GM18499 (cell line): ENCODE measurements around the gene FAM120AOS.

Experiments used
- ATAC-seq: cut with Tn5 transposase; IDR thresholded peaks from one replicate; pipeline ENCODE4 v1.9.1; 2021; ENCODE audit warnings: moderate number of reproducible peaks; ENCODE audit not compliant: insufficient read depth, unreplicated experiment

FAM120AOS gene

DNA sequence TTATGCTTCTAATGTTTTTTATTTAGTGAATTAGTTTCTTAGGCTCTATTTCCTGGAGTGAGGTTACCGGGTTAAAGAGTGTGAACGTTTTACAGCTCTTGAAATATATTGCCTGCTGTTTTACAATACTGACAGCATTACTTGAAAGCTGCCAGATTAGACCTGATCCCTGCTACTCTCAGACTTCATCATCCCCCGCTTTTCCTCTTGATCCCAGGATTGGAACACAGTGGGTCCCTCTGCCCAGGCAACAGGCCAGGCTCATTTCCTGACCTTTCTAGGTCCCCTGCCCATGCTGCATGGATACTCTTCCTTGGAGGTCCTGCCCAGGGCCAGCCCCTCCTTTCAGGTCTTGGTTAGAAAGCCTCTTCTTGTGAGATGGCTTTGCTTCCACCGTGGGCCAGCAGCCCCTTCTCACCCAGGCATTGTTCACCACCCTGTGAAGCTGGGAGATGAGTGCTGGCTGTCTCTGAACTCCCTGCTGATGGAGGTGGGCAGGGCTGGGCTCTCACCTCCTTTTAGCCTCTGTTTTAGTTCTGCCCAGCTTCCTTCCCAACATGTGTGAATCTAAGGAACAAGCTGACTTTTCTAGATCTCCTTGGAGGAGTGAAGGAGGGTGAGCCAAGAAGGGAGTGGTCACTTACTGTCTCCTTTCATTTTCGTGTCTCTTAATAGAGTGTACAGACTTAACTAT, 15.5 kb upstream of the FAM120AOS start:
- no peak for ATAC-seq

DNA sequence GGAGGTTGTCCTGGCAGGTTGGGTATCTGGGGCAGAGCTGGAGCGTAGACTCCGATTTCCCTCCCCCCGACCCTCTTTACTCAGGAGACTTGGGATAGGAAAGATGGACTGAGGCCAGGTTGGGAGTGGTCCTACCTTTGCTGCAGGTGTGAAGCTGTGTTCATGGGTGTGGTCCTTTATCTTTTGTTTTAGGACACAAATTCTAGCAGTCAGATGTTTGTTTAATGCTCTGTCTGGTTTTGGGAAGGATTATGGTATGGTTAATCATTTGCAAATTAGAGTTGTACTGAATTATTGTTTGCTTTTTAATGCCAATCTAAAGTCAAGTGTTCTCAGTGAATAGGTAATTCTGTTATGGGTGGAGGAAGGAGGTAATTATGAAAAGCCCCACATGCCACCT, 14.1 kb upstream of the FAM120AOS start:
- ATAC-seq = no peak

DNA sequence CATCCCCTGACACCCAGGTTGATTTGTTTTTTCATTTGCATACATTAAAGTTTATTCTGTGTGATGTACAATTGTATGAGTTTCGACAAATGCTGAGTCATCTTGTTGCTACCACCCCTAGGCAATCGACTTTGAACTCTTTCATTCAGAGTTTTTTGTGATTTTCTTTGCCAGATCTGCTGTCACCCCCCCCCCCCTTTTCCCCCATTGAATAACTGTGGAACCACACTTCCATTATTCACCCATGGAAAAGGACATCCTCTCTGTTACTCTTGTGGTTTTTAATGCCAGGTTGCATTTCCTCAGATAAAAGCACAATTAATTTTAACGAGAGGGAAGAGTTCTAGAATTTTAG, 13.7 kb upstream of the FAM120AOS start:
- ATAC-seq = no peak

DNA sequence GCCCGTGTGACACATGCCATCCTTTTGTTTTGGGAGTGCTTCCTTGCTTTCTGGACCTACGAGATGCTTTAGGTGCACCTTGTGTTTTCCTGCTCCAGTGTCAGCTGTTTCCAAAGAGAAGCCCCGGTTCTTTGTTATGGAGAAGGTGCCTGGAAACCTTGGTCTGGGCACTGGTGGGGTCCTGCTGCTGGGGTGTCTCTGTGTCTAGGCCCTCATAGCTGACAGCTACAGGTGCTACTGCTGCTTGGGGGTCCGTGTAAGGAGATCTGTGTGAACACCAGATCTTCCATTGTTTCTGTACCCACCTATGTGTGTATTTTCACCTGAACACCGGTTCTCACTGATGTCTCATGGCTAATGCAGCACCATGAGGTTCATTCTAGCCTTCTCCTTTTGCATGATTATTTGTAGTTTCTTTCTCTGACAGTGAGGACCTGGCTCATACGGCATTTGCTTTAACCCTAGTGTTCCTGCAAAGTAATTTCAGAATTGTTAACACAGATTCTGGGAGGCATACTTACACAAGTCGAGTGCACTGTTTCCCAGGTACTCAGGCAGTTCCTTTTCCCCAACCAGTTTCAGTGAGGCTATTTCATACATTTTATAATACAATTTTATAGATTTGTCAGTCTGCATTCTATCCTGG, 13.2 kb upstream of the FAM120AOS start:
- no peak for ATAC-seq

DNA sequence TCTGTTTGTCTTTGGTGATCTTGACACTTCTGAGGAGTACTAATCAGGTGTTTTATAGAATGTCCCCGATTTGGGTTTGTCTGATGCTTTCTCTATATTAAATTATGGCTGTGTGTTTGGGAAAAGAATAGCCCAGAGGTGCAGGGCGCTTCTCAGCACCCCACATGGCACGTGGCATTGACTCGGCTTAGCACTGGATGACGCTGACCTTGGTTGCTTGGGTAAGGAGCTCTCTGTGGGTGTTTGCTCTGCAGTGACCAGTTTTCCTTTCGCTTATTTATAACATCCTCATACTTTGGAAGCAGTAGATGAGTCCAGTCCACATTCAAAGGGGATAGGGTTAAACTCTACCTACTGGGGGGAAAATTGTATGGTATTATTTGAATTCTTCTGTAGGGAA, 12.5 kb upstream of the FAM120AOS start:
- ATAC-seq = no peak

DNA sequence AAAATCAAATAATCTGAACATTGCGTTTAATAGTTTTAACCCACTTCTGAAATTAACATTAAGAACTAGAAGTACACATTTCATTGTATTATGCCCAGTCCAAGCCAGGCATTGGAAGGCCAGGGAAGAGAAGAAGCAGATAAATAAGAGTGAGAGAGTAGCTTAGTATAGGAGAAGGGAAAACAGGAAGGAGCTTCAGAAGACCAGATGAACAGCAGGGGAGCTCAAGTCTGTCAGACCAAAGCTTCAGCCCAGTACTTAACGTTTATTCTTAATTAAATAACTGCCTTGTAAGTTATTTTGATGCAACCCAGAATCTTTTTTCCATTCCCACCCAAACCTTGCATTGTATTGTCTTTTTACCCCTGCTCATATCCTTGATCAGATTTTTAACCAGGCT, 11.5 kb upstream of the FAM120AOS start:
- no peak for ATAC-seq

DNA sequence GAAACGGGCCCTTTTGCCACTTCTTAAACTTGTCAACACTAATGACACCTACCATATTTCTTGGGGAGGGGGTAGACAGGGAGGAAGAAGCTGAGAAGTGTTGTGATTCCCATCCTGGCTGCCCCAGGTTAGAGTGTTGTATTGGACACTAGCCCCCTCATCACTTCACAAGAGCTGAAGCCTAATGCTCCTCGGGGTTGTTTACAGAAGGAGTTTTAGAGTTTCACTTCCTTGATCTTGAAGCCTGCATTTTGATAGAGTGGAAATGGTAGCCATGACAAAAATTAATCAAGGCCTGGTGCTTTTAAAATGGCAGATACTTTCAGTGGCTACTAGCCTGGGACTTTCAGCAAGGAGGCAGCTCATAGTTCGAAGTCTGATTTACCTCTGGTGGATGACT, 11.0 kb upstream of the FAM120AOS start:
- ATAC-seq = no peak

DNA sequence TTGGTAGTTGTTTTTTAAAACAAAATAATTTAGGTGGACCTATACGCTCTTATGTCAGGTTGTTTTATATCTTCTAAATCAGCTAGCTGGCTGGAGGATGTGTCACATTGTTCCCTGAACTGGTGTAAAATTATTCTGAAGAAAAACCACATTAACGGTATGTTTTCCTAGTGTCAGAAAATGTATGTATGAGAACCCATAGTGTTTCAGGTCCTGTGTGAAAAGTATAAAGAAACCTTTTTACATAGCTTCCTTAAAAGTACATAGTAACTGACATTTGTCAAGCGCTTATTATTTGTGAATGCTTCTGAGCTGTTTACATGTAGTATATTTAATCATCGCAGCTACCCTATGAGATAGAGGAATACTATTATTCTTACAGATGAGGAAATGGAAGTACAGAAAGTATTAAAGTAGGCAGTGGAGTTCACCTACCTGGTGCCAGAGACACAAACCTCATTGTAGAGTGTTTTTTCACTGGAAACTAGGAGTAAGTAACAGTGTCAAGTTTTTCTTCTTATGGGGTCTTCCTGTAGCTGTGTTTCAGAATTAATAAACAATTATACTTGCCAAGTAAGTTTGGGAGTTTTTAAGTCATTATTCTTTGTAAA, 10.4 kb upstream of the FAM120AOS start:
- no peak for ATAC-seq

DNA sequence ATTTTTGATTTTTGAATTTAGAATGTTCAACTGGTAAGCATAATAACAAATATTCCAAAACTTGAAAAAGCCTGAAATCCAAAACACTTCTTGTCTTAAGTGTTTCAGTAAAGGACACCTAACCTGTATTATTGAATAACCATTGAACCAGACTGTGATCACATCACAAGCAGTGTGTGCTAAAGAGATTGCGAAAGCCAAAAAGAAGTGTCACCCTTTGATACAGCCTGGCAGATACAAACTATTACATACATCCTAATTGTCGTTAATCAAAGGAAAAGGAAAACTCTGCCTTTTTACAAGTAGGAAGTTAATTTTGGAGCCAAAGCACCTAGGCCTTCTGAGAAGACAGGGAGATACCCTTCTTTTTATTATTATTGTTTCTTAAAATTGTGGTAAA, 8.4 kb upstream of the FAM120AOS start:
- ATAC-seq = no peak

DNA sequence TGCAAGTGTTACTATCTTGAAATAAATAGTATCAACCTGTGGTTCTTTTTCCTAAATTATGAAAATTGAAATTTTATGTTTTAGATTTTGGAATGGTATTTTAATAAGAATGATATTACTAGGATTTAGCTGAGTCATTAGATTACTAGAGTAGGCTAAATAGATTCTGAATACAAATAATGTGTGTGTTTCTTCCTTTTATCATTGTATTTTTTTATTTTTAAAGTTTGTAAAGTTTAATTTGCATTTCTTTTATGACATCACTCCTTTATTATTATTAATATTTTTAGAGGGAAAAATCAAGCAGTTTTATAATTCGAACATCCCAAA, 8.0 kb upstream of the FAM120AOS start:
- ATAC-seq = no peak

DNA sequence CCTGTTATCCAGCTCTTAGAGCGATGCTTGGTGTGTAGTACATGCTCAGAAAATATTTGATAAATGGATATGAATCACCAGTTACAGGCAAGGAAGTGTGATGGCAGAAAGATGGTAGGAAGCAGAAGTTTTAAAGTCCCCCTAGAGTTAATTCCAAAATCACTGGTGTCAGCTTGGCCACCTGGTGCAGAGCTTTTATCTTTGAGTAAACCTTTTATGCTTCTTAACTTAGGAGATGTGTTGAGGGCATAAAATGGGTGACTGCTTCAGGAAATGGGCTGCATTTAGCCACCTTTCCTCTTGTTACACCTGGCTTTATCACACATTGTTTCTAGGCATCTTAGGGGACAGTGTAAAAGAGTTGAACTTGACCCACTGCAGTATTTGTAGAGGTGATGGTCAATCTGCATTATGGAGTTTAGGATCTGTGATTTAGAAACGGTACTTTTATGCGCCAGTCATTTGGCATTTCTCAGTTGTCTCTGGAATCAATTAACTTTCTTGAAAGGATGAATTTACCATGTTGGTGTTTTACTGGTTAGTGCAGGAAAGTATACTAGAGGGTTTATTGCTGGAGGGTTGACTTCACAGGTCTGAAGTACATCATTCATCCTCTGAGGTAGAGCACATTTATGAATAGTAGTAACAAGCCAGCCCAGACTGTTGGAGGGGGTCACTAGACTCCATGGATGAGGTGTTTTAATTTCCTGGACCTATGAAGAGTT, 7.5 kb upstream of the FAM120AOS start:
- ATAC-seq = no peak

DNA sequence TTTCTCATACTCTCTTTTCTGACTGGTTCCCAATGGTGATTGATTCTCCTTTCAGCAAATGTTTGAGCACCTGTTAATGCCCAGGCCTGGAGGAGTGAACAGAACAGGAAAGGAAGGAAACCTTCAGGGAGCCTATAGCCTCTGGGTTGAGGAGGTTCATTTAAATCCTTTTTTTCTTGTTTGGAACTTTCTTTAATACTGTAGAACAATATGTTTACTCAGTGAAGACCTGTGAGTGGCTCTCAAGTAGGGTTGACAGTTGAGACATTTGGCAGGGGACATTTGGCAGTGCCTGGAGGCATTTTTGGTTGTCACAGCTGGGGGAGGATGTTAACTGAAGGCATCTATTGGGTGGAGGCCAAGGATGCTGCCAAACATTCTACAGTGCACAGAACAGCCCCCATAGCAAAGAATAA, 6.1 kb upstream of the FAM120AOS start:
- ATAC-seq = no peak

DNA sequence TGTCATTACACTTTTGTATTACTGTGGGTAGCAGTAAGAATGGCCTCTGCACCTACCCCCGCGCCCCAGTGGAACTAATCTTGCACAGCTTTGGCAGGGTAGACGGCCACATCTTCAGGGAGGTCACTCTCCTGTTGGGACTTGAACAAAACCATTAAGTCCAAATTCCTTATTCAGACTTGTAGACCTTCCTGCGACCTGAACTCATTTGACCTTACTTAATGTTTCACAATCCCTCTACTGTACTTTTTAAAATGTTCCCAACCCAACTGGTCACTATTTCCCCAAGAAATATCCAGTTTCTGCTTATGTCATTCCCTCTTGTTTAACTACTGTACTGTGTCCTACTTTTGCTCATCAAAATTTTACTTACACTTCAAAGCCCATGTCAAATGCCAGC, 5.3 kb upstream of the FAM120AOS start:
- ATAC-seq = no peak

DNA sequence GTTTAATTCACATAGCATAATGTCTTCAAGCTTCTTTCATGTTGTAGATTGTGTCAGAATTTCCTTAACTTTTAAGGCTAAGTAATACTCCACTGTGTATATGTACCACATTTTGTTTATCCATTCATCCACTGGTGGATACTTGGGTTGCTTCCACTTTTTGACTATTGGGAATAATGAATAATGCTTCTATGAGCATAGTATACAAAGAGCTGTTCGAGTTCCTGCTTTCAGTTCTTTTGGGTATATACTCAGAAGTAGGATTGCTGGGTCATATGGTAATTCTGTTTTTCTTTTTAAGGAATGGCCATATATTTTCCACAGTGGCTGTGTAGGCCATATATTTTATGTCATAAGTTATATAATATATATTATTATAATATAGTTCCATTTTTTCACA, 3.6 kb upstream of the FAM120AOS start:
- ATAC-seq = no peak

DNA sequence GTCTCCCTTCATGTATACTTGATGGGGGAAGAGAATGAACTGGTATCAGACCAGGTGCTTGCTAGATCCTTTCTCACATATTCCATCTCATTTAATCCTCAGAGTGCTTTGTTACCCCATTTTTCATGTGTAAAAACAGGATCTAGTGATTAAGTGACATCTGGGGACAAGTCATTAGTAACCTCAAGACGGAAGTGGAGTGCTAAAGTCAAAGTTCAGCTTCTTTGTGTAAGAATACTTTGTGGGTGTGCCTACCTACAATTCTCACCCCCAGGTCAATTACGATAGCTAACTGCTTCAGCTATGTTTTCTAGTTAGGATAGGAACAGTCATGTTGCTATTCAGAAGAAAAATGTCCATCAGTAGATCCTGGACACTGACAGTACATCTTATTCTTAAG, 3.1 kb upstream of the FAM120AOS start:
- no peak for ATAC-seq

DNA sequence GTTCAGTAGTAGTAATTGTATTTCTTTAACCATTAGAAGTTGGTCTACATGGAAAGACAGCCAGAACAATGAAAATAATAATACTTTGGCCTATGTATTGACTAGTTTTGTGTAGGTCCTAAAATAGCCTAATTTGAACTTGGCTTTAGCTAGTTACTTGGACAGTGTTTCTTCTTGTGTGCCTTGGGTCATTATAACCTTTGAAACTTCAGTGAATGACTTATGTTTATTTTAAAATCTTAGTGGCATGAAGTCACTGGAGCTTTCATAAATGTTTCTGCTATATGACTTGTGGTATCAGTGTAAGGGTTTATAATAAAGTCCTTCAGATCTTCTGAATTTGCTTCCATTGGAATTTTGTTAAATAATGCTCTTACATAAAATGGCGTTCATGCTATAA, 2.6 kb upstream of the FAM120AOS start:
- no peak for ATAC-seq

DNA sequence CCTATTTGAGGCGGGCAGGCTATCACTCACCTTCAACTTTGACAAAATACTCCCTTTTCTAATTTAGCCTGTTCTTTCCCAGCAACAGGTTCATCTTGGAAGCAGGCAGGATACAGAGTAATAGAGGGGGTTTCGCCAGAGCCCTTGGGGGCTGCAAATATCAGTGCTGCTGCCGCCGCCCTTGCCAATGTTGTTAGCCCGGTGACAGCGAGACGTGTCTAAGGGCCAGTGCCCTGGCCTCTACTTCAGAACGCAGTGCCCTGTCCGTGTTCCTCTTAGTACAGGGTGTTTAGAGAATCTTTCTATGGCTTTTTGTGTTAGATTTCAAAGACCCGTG, 703 bp downstream of the FAM120AOS start:
- no peak for ATAC-seq

DNA sequence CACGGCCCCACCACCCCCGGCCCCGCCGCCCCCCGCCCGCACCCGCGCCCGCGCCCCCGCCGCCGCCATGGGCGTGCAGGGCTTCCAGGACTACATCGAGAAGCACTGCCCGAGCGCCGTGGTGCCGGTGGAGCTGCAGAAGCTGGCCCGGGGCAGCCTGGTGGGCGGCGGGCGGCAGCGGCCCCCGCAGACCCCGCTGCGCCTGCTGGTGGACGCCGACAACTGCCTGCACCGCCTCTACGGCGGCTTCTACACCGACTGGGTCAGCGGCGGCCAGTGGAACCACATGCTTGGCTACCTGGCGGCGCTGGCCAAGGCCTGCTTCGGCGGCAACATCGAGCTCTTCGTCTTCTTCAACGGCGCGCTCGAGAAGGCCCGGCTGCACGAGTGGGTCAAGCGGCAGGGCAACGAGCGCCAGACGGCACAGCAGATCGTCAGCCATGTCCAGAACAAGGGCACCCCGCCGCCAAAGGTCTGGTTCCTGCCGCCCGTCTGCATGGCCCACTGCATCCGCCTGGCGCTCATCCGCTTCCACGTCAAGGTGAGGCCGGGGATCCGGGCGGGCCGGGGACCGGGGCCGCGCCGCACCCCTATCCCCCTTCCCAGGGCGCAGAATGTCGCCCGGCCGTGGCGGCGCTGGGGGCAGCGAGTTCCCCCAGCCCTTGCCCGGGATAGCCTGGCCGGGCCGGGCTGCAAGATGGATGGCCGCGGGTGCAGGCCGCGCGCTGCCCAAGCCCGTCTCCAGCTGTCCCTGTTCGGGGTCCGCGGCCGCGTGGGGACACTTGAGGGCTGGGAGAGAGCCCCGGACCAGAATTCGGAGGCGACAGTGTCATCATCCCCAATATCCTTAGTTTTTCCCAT, 1.3 kb downstream of the FAM120AOS start:
- ATAC-seq = no peak

DNA sequence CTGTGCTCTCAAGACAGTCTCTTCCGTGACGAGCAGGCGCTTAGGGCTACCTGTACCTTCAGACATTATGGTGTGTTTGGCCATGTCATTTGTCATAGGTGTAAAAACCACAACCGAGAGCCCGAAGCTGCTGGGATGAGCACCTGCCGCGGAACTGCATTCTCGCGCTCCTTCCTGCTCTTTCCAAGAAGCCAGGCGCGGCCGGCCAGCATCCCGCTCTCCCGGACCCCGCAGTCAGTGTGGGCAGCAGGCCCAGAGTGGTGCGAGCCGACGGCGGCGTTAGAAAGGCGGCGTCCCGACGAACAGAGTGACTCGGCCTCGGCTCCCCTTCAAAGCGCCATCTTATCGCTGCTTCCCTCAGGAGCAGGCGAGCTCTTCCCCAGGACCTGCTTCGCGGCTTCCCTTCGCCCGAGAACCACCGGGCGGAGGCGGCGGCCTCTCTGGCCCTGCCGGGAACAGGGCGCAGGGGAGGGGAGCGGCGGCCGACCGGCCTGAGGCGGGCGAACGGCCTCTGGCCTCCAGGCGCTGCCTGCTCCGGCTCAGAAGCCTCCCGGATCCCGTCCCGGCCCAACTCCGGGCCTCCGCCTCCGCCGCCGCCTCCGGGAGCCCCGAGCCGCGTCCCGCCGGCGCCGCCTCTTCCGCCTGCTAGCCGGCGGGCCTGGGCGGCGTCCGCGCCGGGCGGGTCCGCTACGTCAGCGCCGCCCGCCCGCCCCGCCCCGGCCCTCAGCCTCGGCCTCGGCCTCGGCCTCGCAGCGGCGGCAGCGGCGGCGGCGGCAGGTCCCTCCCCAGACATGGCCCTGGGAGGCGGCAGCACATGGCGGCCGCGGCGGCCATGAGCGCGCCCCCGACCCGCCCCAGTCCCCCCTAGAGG, 2.2 kb downstream of the FAM120AOS start, which contains the start of gene FAM120A:
Gene FAM120A, plus strand, starts transcription at position 741 of the 871 bp plus-strand sequence. CDS start 231 bp downstream, outside the sequence.
- no peak for ATAC-seq

DNA sequence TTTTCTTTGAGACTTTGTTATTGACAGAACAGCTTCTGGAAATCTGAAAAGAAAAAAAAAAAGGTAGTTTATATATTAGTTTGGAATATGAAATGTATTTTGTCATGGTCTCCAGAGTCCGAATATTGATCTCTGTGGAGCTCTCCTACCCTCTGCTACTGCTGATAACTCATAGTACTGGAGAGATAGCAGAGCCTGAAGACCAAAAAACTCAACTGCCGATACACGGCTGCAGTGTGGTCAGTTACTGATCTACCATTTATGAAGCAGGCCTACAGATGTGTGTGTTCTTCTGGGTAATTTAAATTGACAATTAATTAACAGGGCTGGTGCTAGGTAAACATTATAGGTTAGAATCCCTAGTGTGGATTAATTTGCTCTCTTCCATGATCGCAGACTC, 5.7 kb downstream of the FAM120AOS start:
- no peak for ATAC-seq
